Epithelial cell of proximal tubule (primary cell): ENCODE measurements around the gene TRAPPC6A. TPM values are rescaled to one million over a fixed set of nuclear protein-coding genes. Genes with fewer than 3 reads are reported as not detected.

Experiments
- DNase-seq: peaks from one replicate; pipeline ENCODE4 v3.0.0-alpha.2; 2011; ENCODE audit warnings: low read depth
- H3K4me3 ChIP-seq: 2 replicates; pipeline ENCODE4 v1.5.1; 2011; ENCODE audit warnings: low read depth, mild to moderate bottlenecking, low read length
- total RNA-seq: library from RNA; depleted of rRNA; stranded (reverse); fragments of >200 nt; gene quantifications from 2 replicates; pipeline ENCODE4 v1.2.3, GENCODE V29; 2015
- TF ChIP-seq, protein P1 (sequence below): conservative IDR thresholded peaks from 2 replicates; pipeline ENCODE4 v1.5.1; 2012; ENCODE audit warnings: low read depth, mild to moderate bottlenecking, low read length

The TRAPPC6A gene
- total RNA-seq, 1 donor from 2014 or later, result 16.5 TPM

DNA sequence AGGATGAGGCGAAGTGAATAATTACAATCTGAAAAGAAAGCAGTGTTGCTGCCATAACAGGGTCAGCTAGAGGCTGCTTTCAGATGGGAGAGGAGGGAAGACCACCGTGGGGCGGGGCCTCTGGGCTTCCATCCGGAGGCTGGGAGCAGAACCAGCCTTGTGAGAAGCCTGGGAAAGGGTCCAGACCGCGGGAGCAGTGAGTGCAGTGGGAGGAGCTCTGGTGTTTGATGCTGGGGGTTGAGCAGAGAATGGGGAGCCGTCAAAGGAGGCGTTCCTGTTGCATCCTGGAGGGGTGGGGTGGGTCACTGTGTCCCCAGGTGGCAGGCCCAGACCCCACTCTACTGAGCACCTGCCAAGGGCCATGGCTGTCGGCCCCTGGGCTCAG is 35.3 kb downstream of the TRAPPC6A start:
- no peak for DNase-seq
- TF ChIP-seq, protein P1, sequence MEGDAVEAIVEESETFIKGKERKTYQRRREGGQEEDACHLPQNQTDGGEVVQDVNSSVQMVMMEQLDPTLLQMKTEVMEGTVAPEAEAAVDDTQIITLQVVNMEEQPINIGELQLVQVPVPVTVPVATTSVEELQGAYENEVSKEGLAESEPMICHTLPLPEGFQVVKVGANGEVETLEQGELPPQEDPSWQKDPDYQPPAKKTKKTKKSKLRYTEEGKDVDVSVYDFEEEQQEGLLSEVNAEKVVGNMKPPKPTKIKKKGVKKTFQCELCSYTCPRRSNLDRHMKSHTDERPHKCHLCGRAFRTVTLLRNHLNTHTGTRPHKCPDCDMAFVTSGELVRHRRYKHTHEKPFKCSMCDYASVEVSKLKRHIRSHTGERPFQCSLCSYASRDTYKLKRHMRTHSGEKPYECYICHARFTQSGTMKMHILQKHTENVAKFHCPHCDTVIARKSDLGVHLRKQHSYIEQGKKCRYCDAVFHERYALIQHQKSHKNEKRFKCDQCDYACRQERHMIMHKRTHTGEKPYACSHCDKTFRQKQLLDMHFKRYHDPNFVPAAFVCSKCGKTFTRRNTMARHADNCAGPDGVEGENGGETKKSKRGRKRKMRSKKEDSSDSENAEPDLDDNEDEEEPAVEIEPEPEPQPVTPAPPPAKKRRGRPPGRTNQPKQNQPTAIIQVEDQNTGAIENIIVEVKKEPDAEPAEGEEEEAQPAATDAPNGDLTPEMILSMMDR, result no peak
- H3K4me3 ChIP-seq, result no peak overlapping the region

DNA sequence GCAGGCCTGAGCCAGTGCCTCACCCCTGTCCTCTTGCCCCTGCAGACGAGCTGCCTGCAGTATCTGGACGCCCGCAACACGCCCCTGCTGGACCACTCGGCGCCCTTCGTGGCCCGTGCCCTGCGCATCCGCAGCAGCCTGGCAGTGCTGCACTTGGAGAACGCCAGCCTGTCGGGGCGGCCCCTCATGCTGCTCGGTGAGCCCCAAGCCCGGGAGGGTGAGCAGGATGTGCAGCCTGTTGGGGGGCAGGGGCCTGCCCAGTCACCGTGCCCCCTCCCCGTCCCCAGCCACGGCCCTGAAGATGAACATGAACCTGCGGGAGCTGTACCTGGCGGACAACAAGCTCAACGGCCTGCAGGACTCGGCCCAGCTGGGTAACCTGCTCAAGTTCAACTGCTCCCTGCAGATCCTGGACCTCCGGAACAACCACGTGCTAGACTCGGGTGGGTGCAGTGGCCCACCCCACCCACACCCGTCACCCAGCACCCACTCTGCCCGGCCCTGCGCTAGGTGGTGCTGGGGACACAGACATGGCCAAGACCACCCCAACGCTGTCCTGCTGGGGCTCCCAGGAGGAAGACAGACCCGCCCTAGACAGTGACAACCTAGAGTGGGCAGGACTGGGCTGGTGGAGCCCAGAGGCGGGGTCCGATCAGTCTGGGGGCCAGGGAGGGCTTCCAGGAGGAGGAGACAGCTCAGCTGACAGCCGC is 35.9 kb downstream of the TRAPPC6A start:
- TF ChIP-seq, protein P1, result no peak
- no peak overlapping the region for H3K4me3 ChIP-seq
- no peak for DNase-seq

DNA sequence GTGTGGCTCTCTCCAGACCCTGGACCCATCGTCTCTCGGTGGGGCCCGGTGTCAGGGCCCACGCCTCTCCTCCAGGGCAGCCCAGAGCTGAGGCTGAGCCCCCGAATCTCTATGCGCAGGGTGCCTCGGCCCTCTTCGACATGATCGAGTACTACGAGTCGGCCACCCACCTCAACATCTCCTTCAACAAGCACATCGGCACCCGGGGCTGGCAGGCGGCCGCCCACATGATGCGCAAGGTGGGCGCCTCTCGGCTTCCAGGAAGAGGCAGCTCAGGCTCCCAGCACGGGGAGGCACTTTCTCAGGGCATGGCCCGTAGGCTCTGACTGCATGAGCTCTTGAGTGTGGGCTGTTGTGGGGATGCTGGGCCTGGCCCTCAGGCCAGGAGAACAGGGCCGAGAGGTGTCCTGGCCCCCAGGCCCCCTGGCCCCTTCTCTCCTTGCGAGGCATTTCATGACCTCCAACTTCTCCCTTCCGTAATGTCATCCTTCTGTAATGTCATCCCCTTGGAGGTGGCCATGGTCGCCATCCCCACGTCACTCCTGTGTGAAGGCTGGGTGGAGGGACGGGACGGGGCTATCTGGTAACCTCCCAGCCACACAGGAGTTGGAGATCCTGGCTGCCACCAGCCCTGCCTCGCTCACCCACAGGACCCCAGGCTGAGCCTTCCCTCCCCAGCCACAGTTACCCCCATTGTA is 36.7 kb downstream of the TRAPPC6A start:
- DNase-seq, result no peak
- TF ChIP-seq, protein P1, result no peak
- no peak overlapping the region for H3K4me3 ChIP-seq

DNA sequence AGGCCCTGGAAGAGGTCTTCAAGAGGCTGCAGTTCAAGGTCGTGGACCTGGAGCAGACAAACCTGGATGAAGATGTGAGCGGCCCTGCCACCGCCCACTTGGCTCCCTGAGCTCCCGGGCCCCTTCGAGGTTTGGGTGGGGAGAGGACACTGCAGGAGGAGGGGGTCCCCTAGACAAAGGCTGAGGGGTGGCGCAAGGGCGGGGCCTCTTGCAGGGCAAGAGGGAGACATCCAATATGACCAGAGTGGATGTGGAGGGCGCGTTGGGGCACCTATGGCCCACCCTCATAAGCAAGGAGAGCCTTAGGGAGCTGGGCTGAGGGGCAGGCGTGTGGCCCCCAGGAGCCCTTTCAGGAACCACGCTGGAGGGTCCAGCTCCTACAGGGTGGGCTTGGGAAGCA is 37.5 kb downstream of the TRAPPC6A start:
- no peak for DNase-seq
- H3K4me3 ChIP-seq, result no peak overlapping the region
- TF ChIP-seq, protein P1, result no peak

DNA sequence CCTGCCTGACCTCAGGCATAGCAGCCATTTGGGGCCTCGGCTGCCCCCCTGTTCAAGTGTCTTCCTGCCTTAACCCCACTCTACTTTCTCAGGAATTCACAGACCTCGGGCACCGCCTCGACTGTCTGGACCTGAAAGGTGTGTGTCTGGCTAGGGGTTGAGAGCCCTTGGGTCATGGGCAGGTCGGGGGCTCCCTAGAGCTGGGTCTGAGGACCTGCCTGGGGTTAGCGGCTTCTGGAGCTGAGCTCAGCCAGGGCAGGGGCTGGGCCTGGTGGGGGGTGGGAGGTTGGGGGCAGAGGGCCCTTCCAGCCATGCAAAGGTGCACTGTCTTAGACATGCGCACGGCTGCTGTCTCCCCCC is 37.9 kb downstream of the TRAPPC6A start:
- H3K4me3 ChIP-seq, result no peak overlapping the region
- DNase-seq, result no peak
- TF ChIP-seq, protein P1, result no peak

DNA sequence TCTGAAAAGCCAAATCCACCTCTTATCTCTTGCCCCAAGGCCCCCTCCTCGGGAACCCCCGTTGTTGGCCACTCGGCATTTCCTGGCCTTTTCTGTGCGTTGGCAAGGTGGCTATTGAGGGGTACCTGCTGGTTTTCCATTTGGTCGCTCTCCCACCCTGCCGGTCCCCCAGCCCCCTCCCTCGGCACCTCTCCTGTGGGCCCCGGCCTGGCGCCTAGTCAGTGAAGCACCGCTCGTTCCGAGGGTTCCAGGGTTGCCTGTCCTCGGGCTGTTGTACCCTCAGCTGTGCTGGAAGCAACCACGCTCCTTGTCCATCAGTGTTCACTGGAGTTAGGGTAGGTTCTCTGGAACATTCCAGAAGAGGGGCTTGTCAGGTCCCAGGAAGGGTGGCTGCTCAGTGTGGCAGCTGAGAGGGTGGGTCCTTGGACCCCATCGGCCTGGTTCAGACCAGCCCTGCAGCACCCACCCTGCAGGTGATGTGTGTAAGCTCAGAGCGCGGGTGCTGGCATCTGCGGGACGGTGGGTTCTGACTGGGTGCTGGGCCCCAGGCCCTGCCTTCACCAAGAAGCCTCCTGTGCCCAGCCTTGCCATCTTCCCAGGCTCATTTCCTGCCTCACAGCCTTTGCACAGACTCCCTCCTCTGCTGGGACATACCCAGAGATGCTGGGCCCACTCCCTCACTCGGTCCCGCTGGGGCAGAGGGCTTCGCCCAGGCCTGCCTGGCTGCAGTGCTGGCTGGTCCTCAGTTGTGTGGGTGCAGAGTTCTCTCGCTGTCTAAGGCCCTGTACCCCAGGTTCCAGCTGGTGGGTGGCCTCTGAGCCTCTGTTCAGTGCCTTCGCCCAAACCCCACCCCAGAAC is 38.5 kb downstream of the TRAPPC6A start:
- no peak for DNase-seq
- TF ChIP-seq, protein P1, result no peak
- H3K4me3 ChIP-seq, result no peak overlapping the region
